CD4-positive, alpha-beta T cell treated with Interleukin-4 for 4 hours (primary cell): ENCODE results near the gene RALGPS1.

Source experiments
- DNase-seq: peaks from one replicate; pipeline ENCODE4 v3.0.0-alpha.2; 2020

The RALGPS1 gene

DNA sequence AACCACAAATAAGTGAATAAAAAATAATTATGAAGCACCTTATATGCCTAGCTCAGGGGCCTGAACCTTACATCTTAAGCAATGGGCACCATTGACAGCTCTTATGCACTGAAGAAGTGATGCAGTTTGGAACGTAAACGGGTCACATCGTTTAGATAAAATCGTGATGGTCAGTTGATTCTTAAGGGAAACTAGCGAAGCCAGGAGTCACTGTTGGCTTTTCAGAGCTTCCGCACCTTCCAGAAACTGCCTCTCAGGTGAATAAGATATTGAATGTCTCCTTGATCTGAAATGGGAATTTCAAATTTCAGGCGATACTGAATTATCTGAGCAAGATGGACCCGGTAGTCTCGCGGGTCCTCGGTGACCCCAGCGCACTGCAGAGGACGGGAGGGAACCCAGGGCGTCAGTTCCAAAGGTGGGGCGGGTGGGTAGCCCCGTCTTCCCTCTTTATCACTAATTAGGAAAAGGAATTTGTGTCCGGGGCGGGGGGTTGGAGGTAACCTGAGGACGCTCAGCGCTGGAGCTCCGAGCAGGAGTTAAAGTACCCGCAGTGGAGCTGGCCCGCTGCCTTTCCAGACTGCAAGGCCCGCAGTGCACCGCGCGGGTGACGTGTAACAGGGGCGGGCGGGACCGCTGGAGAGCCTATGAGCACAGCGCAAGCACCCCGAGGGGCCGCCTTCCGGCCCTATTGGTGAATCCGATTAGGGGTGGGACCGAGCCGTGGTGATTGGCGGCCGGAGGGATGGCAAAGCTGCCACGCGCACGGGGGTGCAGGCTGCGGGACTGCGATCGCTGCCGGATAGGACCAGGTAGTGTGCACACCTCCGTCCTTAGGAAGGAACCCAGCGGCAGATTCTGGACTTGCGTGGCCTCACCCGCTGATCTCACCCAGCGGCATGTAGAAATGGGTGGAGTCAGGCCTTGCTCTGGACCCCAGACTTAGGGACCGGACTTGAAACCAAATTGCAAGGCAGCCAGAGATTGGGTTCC, 330.3 kb downstream of the RALGPS1 start:
- DNase-seq: peak; percentile 90

DNA sequence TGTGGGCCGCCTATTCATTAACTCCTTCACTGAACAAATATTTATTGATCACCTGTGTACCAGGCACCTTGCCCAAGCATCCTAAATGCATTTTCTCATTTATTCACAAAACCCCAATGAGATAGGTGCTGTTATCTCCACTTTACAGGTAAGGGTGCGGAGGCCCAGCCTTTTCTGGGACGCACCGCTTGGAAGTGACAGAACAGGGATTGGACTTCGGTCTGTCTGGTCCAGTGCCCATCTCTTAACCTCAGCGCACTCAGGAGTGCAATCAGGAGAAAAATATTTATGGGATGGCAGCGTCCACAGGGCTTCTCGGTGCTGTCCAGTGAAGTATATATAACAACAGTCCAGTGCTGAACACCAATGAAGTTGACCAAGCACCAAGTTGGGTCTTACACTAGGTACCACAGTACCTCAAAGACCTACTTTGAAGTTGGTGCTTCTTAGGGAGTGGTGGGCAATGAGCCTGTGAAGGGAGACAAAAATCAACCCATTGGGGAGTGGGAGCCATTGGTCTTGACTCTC, 331.1 kb downstream of the RALGPS1 start:
- DNase-seq: no peak

DNA sequence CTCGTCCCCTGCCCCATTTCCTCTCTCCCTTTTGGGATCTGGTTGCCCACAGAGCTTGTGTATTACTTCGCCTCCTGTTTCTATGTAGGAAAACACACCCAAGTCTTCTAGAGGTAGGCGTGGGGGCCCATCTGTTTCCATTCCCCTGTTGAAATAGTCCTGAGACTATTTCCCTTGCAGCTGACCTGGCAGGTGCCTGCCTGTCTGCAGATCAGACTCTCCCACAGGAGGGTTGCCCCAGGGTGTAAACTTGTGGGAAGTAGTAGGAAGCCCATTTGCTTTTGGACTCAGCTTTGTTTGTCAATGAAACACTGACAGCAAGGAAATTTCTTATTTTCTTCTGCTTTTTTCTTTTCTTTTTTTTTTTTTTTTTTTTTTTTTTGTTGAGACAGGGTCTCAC, 333.7 kb downstream of the RALGPS1 start:
- no peak for DNase-seq

DNA sequence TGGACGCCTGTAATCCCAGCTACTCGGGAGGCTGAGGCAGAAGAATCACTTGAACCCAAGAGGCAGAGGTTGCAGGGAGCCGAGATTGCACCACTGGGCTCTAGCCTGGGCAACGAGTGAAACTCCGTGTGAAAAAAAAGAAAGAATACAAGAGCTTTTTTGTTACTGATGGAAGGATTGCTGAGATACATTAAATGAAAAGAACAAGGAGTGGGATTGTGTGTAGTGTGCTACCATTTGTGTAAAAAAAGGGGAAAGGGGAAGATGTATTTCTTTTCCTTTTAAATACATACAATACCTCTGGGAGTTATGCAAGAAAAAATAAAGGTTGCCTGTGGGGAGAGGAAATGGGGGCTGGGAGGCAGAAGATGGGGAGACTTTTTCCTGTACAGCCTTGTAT, 335.3 kb downstream of the RALGPS1 start:
- DNase-seq: no peak

DNA sequence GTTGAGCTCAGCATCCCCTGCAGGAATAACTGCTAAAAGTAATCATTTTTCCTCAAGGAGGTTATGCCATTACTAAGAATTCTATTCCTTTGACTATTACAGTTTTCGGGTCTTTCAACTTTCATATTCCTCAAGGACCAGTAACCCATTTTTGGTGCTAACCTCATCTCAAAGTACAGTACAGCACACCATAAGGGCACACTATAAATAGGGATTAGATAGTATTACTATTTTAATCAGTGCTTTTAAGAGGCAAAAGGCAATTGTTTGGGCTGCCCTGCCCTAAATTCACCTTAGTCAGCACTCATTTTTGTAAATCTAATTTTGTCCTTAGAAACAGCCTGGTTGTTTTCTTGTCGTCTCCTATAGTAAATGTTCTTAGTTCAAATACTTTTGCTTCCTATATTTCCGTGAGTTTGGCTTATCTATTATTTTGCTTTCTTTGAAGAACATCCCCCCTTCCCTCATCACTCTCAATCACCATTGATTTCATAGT, 336.4 kb downstream of the RALGPS1 start:
- DNase-seq: no peak

DNA sequence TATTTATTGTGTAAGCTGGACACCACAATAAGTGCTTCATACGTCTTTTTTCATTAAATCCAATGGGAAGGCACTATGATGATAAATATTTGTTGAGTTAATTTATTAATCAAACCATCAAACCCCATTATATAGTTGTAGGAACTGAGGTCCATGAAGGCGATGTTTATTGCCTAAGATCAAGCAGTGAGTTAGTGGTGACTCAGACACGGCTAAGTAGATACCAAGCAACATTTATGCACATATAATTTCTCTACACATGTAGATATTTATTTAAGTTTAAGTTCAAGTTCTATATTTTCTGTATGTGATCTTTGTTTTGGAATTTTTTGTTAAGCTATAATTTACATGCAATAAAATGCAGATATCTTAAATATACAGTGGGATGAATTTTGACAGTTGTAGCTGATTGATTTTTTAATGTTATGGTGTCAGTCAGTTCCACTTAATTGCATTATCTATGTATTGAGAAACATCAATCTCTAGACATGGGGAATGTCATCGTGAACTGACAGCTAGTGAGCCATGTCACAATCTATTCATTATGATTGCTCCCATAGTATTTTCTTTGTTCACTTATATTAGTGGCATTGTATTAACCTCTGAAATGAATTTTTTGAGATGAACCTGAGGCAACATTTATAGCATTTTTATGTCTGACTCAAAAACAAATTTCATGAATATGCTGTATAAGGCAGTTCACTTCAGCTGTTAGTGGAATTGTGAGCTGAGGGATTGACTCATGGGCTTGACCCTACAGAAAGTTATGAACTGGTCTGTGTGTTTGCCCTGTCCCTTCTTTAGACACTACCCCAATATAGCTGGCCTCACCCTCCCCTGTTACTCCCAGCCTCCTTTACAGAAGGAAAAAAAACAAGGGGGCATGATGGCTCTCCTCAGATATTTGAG, 338.1 kb downstream of the RALGPS1 start:
- DNase-seq: no peak

DNA sequence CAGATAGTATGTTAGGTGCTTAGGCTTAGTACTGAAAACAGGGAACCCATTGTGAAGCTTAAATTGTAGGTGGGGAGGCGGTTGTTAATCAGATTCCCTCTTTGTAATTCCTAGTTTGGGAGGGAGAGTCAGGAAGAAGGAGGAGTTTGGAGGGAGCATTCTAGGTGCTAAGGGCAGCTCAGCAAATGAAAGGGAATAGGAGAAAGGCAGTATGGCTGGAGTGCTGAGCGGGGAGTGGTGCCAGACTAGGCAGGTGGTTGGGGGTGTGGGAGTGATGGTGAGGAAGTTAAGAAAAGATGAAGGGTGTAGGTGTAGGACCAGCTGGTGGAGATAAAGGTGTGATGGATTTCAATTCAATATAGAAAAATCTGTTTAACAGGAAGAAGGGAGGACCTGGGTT, 338.9 kb downstream of the RALGPS1 start:
- no peak for DNase-seq

DNA sequence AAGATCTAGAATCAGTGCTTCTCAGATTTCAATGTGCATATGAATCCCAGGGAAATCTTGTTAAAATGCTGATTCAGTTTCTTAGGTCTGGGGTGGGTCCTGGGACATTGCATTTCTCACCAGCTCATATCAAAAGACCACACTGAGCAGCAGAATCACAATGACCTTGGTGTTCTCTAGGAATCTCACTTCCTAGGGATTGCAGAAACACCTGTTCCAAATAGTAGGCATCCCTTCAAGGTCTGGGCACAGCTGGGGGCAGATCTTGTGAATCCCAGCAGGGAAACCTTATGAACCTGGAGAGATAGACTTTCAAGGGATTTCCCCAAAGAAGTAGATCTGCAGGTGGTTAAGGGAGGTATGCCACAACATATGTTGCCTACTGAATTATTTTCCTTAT, 341.1 kb downstream of the RALGPS1 start:
- no peak for DNase-seq

DNA sequence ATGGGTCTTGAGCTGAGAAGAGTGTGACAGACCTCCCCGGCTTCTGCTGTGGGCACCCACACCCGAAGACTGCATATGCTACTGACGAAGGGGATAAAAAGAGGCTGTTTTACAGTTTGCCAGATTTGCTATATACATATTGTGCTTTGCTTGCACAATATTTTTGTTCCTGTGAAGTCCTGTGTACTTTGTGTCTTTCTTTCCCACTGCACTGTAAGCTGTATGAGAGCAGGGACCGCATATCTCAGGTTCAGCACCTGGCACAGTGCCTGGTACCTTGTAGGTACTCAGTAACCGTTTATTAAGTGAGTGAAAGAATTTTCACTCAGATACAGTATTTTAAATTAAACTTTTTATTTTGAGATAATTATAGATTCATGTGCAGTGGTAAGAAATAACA, 341.7 kb downstream of the RALGPS1 start:
- no peak for DNase-seq

DNA sequence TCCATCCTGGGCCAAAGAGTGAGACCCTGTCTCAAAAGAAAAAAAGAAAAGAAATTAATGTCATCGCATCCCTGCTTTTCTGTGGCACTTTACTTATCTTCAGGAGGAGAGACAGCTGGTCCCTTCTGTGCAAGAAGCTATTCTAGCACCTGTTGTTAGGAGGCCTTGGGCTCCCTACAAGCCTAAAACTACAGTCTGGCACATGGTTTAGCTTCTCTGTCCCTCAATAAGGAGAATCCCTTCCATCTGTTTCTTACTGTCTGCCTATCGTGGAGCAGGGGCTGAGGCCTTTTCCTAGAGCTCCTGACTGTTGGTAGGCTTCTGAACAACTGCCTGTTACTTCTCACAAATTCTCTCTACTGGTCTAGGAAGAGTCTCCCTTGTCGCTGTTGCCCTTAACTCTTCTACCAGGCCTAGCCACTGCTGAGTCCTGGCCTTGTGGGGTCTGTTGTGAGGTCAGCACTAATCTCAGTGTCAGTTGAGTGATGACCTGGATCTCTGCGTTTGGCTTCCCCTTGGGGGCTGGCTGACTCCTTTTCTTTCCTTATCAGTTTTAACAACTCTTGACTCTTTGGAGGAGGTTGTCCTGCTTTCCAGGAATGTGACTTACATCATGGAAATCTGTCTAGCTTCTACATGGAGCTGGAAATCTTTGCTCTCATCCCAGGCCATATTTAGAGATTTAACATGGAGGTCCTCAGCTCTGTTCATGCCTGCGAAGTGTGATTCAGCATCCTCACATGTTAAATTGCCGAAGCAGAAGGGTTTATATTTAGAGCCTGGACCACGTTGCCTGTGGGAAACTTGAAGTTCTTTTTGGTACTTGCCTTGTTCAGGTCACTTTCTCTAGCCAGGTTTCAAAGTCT, 344.3 kb downstream of the RALGPS1 start:
- DNase-seq: no peak

DNA sequence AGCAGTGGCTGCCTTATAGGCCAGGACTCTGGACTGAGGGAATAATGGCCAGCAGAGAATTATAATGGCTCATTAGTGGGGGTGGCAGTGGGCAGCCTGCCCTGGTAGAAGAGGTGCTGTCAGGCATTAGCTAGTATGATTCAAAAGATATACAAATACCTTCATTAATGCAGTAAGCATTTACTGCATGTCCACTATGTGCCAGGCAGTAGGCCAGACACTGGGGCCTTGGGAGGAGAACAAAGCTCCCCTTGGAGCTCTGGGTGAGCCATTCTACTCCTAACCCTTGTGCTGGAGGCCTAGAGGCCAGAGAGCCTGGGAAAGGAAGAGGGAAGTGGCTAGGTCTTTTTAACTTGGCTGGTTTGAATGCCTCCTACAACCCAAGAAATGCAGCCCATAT, 348.0 kb downstream of the RALGPS1 start:
- no peak for DNase-seq

DNA sequence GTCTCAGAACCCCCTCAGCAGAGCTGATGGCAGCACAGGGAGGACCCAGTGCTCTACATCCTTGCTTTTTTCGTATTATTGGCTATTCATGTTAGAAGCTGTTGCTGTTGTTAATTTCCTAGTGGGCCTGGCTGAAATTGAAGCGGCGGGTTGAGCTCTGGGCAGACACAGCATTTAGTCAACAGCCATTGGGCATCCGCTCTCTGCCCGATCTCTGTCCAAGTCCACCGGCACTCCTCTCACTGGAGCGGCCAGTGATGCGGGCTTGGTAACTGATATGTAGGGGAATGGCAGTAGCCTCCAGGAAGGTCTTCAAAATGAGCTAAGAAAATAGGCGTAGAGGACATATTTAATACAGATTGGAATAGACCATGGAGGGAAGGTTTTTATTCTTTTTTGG, 348.7 kb downstream of the RALGPS1 start:
- DNase-seq: no peak

DNA sequence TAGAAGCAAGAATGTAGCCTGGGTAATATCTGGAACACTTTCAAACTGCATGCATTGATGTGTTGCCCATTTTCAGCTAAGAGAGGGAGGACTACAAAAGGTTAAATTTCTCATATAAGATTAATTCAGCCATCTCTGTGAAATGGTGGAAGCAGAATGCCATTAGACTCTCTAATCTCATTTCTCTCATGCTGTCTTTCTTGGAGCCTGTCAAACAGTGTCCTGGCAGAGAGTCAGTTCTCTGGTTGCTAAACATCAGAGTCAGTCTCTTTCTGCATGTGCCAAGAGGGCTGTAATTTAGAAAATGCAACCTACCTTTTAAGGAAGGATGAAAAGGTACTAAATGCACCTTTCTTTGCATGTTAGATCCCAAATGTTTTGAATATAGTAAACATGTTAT, 349.1 kb downstream of the RALGPS1 start:
- no peak for DNase-seq

DNA sequence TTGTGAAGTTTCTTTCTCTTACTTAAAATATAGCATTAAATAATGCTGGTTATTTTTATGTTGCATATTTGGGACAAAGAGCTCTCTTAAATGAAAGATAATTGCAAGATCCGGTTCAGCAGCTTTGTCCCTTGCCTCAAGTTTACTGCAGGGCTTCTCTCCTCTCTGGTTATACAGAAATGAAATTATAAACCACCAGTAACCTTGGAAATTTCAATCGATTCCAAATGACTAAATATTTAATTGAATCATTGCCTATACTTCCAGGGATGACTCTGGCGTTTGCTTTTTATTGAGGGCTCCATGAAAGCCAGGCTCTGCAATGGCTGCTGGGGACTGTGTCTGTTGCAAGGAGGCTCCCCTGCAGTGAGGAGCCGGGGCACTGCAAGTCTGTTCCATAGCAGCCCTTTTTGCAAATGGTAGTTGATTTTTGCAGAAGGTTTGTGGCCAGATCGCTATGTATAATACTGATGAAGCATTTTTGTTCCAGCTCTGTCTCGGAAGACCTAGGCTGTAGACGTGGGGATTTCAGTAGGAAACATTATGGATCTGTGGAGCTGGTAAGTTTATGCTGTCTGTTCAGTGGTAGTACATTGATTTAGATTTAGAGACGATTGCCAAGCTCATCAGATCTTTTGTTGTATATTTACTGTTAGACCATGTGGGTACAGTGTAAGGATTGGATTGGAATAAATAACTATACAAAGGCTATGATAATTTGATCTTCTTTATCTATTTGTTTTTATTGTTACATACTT, 350.1 kb downstream of the RALGPS1 start, which contains the start of gene GARNL3:
TSS of gene GARNL3 (plus strand) at position 313 of the 758 bp plus-strand sequence. CDS start at position 417, 104 bp downstream.
- no peak for DNase-seq

DNA sequence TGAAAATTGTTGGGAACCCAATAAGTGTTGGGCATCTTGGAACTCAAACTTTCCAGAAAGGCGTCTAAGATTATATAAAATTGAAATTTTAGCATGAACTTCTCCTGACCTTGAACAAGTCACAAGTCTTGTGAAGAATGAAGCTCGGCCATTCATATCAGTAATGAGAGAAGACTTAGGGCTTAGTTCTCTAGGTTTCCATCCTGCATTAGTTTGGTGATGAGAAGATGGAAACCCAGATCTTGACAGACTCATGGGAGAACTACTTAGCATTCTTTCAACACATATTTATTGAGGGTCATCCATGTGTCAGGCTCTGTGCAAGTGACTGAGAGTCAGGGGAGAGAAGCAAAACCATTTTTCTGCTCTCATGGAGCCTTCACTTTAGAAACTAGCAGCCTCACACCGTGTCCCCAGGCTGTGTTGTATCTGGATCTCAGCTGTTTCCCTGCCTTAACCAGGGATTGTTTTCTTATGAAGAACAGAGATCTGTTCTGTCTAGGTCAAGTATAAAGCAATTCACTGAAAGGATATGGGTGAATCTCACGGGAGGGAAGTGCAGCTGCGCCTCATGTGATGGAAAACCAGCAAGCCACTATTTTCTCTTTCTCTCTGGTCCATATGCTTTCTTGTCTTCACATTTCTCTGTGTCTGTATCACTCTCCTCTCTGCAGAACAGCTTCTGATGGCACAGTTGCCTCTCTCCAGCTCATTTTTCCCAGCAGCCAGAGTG, 353.4 kb downstream of the RALGPS1 start:
- DNase-seq: no peak

DNA sequence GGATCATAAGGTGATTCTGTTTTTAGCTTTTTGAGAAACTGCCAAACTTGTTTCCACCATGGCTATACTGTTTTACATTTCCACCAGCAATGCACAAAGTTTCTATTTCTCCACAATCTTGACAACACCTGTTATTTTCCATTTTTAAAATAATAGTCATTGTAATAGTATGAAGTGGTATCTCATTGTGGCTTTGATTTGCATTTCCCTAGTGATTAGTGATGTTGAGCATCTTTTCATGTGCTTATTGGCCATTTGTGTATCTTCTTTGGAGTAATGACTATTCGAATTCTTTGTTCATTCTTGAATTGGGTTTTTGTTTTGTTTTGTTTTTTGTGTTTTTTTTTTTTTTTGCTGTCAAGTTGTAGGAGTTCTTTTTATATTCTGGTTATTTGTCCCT, 354.9 kb downstream of the RALGPS1 start:
- no peak for DNase-seq
